HepG2 (cell line): ENCODE results near the gene RBFOX1. TPM values are rescaled to one million over a fixed set of nuclear protein-coding genes. Genes with fewer than 3 reads are reported as not detected.

Experiments used
- ATAC-seq: fragments of 200-7000 bp; cut with Tn5 transposase; 3 replicates; pipeline ENCODE4 v1.9.1; 2020; ENCODE audit warnings: mild to moderate bottlenecking, moderate library complexity
- BruUV-seq: library from RNA; stranded (reverse); fragments of 400-500 nt; replicated peaks from 2 replicates; lab custom pipeline; 2021; lab: Mats Ljungman, UMichigan
- CTCF ChIA-PET: fragments of 300-600 bp; formaldehyde crosslinking; extraction: SDS; loops from one replicate; lab custom pipeline; 2021; ENCODE audit warnings: low total read pairs, inconsistent platforms, low intra/inter-chr PET ratio; lab: Yijun Ruan, JAX
- POLR2A ChIA-PET: fragments of 350-600 bp; sonication (Branson Sonifier 250); formaldehyde crosslinking; loops from one replicate; lab custom pipeline; 2020; ENCODE audit warnings: antibody characterized with exemption, inconsistent platforms; lab: Yijun Ruan, JAX
- DNase-seq: peaks from one replicate; pipeline ENCODE4 v3.0.0-alpha.2; 2015; ENCODE audit warnings: low spot score
- FAIRE-seq: peaks from 3 replicates; lab custom pipeline; 2011; peaks lifted over from hg19 to GRCh38; lab: Jason Lieb, UNC
- H2AFZ ChIP-seq: one replicate; pipeline ENCODE4 v1.6.1; 2011; ENCODE audit warnings: low read length, inconsistent platforms
- H3K27ac ChIP-seq: fragments of 300-600 bp; 3 replicates; pipeline ENCODE4 v1.8.0; 2011; ENCODE audit warnings: mixed run types, mild to moderate bottlenecking, mixed read lengths, low read length, inconsistent platforms; ENCODE audit not compliant: insufficient read depth; ENCODE audit errors: extremely low read length
- H3K27me3 ChIP-seq, 2 experiments: fragments of 200-600 bp in 1 of 2; 2 replicates in 1 of 2; 3 replicates in 1 of 2; pipeline versions ENCODE4 v1.6.0 to v1.8.0; 2011; ENCODE audit warnings: low read length in 2 of 2, mild to moderate bottlenecking in 2 of 2, moderate library complexity in 2 of 2, inconsistent platforms in 1 of 2; ENCODE audit not compliant: insufficient read depth in 2 of 2, control insufficient read depth in 1 of 2
- H3K36me3 ChIP-seq, 2 experiments: fragments of 200-600 bp in 1 of 2; replicated peaks in 1 of 2; 2 replicates in 1 of 2; 3 replicates in 1 of 2; pipeline versions ENCODE4 v1.5.1 to v1.8.0; 2011; ENCODE audit warnings: low read length in 2 of 2, inconsistent platforms in 1 of 2; ENCODE audit not compliant: insufficient read depth in 2 of 2, control insufficient read depth in 1 of 2
- H3K4me1 ChIP-seq: 2 replicates; pipeline ENCODE4 v1.5.1; 2012; ENCODE audit warnings: low read length, inconsistent platforms; ENCODE audit not compliant: insufficient read depth
- H3K4me2 ChIP-seq: 2 replicates; pipeline ENCODE4 v1.6.0; 2011; ENCODE audit warnings: low read depth, low read length, inconsistent platforms
- H3K4me3 ChIP-seq, 3 experiments: fragments of 200-600 bp in 1 of 3; sonication (generic), shearing (Covaris generic) in 1 of 3; replicated peaks in 1 of 3; 2 replicates each; pipeline ENCODE4 v1.5.1; 2011 to 2016; ENCODE audit warnings: low read length in 3 of 3, inconsistent platforms in 2 of 3, low read depth in 2 of 3, mild to moderate bottlenecking in 2 of 3, control low read depth in 1 of 3, mixed read lengths in 1 of 3; ENCODE audit not compliant: insufficient read depth in 1 of 3
- H3K79me2 ChIP-seq: one replicate; pipeline ENCODE4 v1.6.1; 2011; ENCODE audit warnings: low read length, inconsistent platforms; ENCODE audit not compliant: insufficient read depth
- H3K9ac ChIP-seq: 2 replicates; pipeline ENCODE4 v1.6.0; 2011; ENCODE audit warnings: mild to moderate bottlenecking, low read depth, low read length, inconsistent platforms; ENCODE audit not compliant: insufficient read depth
- H3K9me3 ChIP-seq: 2 replicates; pipeline ENCODE4 v1.5.1; 2012; ENCODE audit warnings: mild to moderate bottlenecking, low read length
- H4K20me1 ChIP-seq: 2 replicates; pipeline ENCODE4 v1.6.0; 2011; ENCODE audit warnings: inconsistent platforms, mild to moderate bottlenecking, low read length, moderate library complexity; ENCODE audit not compliant: insufficient read depth
- CC2D1A ChIP-seq: sonication (generic); formaldehyde crosslinking; IDR thresholded peaks from 2 replicates; pipeline ENCODE4 v1.8.1; 2023; ENCODE audit warnings: mild to moderate bottlenecking, missing genetic modification reagents
- CEBPB ChIP-seq: IDR thresholded peaks from 2 replicates; pipeline ENCODE4 v1.6.1; 2011; ENCODE audit warnings: low read depth, low read length, improper control_type of control experiment, borderline replicate concordance
- HNRNPH1 ChIP-seq: fragments of 200-400 bp; formaldehyde crosslinking; optimal IDR thresholded peaks from 2 replicates; pipeline ENCODE3; 2017; ENCODE audit warnings: mild to moderate bottlenecking, low read depth, low read length
- MAFG ChIP-seq: sonication (generic); formaldehyde crosslinking; IDR thresholded peaks from 2 replicates; pipeline ENCODE4 v1.5.1; 2020; ENCODE audit warnings: mild to moderate bottlenecking, missing genetic modification reagents
- MIER2 ChIP-seq: IDR thresholded peaks from 2 replicates; pipeline ENCODE4 v1.6.1; 2016; ENCODE audit warnings: missing biosample characterization, missing genetic modification reagents
- NONO ChIP-seq, 2 experiments: fragments of 450-650 bp in 1 of 2; sonication (generic) in 1 of 2; formaldehyde crosslinking in 1 of 2; IDR thresholded peaks in 1 of 2; conservative IDR thresholded peaks in 1 of 2; 2 replicates each; pipeline versions ENCODE4 v1.6.1 to v1.8.0; 2017 to 2022; ENCODE audit warnings: mild to moderate bottlenecking in 1 of 2, missing genetic modification reagents in 1 of 2, moderate library complexity in 1 of 2
- PRDM15 ChIP-seq: sonication (generic); formaldehyde crosslinking; IDR thresholded peaks from 2 replicates; pipeline ENCODE4 v1.4.0; 2020; ENCODE audit warnings: missing genetic modification reagents
- RFX3 ChIP-seq: IDR thresholded peaks from 2 replicates; pipeline ENCODE4 v1.6.1; 2016; ENCODE audit warnings: missing biosample characterization, missing genetic modification reagents
- ZBTB7B ChIP-seq: sonication (generic); formaldehyde crosslinking; IDR thresholded peaks from 2 replicates; pipeline ENCODE4 v1.4.0; 2020; ENCODE audit warnings: missing genetic modification reagents
- ZNF275 ChIP-seq: sonication (generic); formaldehyde crosslinking; IDR thresholded peaks from 2 replicates; pipeline ENCODE4 v1.8.0; 2022; ENCODE audit warnings: missing genetic modification reagents, mild to moderate bottlenecking, inconsistent platforms, borderline replicate concordance
- ZNF510 ChIP-seq: sonication (generic); formaldehyde crosslinking; IDR thresholded peaks from 2 replicates; pipeline ENCODE4 v1.4.0; 2020; ENCODE audit warnings: low read depth, mild to moderate bottlenecking, missing genetic modification reagents
- ZNF549 ChIP-seq: sonication (generic); formaldehyde crosslinking; IDR thresholded peaks from 2 replicates; pipeline ENCODE4 v1.5.0; 2020; ENCODE audit warnings: missing genetic modification reagents
- ZNF557 ChIP-seq: sonication (generic); formaldehyde crosslinking; IDR thresholded peaks from 2 replicates; pipeline ENCODE4 v1.4.0; 2020; ENCODE audit warnings: missing genetic modification reagents
- ZNF598 ChIP-seq: sonication (generic); formaldehyde crosslinking; IDR thresholded peaks from 2 replicates; pipeline ENCODE4 v1.5.1; 2020; ENCODE audit warnings: mild to moderate bottlenecking, missing genetic modification reagents, borderline replicate concordance
- ZNF839 ChIP-seq: sonication (generic); formaldehyde crosslinking; IDR thresholded peaks from 2 replicates; pipeline ENCODE4 v1.4.0; 2020; ENCODE audit warnings: missing genetic modification reagents, mild to moderate bottlenecking, borderline replicate concordance
- WGBS: methylation state at CpG from one replicate; pipeline ENCODE4 v1.1.6; 2017; ENCODE audit warnings: low lambda C conversion rate; 5-methylcytosine and 5-hydroxymethylcytosine counted together
- in situ Hi-C: cut with HindIII; loops from 2 replicates; pipeline ENCODE4 v1.10.0; 2017; ENCODE audit warnings: low pct_unique_long_range_greater_than_20kb; ENCODE audit not compliant: extremely low pct_ligation_motif_present
- intact Hi-C: fragments of 100-400 bp; cut with micrococcal nuclease; formaldehyde crosslinking; loops from one replicate; pipeline ENCODE4 v1.10.0; 2022; ENCODE audit not compliant: unreplicated experiment
- polyA plus RNA-seq, 8 experiments: library from polyadenylated mRNA; depleted of rRNA in 3 of 8; stranded (reverse) in 7 of 8; unstranded in 1 of 8; fragments of >200 nt; fragmentation: Illumina TruSeq in 4 of 8; extraction: Trizol in 4 of 8; gene quantifications; 2 replicates each; pipeline versions ENCODE4 v1.2.1 to v1.2.3, GENCODE V29; 2011 to 2016; ENCODE audit warnings: low read depth in 4 of 8, missing spikeins in 1 of 8, mixed read lengths in 1 of 8; ENCODE audit not compliant: insufficient read depth in 1 of 8
- total RNA-seq, 5 experiments: library from RNA; depleted of rRNA; stranded (reverse); fragments of >200 nt; fragmentation: Illumina TruSeq; extraction: Trizol; gene quantifications; 2 replicates each; pipeline ENCODE4 v1.2.3, GENCODE V29; 2016; ENCODE audit warnings: low read depth in 1 of 5
- TF ChIP-seq, protein P1 (sequence below): sonication (generic); formaldehyde crosslinking; IDR thresholded peaks from 2 replicates; pipeline ENCODE4 v1.4.0; 2020; ENCODE audit warnings: mild to moderate bottlenecking, missing genetic modification reagents
- TF ChIP-seq, protein P2 (sequence below): sonication (generic); formaldehyde crosslinking; IDR thresholded peaks from 2 replicates; pipeline ENCODE4 v1.4.0; 2020; ENCODE audit warnings: missing genetic modification reagents

RBFOX1 gene
- total and polyA plus RNA-seq, 2 of the 13 experiments (the other 11 are each of a cell fraction or from before 2014, with no cell fraction given), result not detected

DNA sequence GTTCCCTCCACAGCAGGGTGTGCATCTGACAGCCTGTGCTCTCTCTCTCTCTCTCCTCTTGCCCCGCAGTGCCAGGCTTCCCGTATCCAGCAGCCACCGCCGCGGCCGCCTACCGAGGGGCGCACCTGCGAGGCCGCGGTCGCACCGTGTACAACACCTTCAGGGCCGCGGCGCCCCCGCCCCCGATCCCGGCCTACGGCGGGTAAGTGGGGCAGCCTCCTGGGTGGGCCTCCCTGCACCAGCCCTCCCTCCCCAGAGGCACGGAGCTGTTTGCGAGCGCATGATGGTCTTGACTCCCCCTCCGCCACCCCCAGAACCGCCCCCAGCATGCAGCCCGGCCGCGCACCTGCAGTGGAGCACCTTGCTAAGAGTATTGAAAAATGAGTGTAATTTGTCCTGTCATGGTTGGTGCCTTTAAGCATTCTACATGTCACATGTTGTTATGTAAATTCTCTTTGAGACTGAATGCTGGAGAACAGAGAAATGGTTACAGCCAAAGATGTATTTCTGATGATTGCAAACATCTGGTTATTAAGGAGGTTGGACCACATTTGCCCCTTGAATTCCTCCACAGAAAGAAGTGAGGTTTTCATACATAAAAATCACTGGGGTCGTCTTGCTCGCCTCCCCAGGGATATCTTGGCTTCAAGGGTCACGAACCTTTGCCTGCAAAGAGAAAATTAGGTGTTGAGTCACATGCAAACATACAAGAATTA lies 321.3 kb downstream of the RBFOX1 start:
- no peaks in the 10 kb centered on the region for H3K79me2 ChIP-seq
- no peaks in the 10 kb centered on the region for H3K4me1 ChIP-seq
- no TSS peak for BruUV-seq
- no peaks in the 10 kb centered on the region for H4K20me1 ChIP-seq
- DNase-seq (no peak), ATAC-seq (no peak), FAIRE-seq (no peak)
- in situ Hi-C loops (no loop called here), intact Hi-C loops (no loop called here)
- POLR2A ChIA-PET, result no interaction called here
- WGBS, result 63% methylated on average over 32 of the region's 32 CpGs
- H3K4me3 ChIP-seq, result no peak overlapping the region
- H3K9me3 ChIP-seq, result peaks cover 23% of the 10 kb centered on the region; the same call in 1 of the 2 replicates
- CTCF ChIA-PET, result no interaction called here
- H2AFZ ChIP-seq, result no peak overlapping the region
- no peak overlapping the region for H3K9ac ChIP-seq
- no peak overlapping the region for H3K4me2 ChIP-seq
- peaks cover 0 to 3% of the 10 kb centered on the region in 2 experiments; a peak in 1 of 5 replicates for H3K27me3 ChIP-seq
- H3K36me3 ChIP-seq, result no peaks in the 10 kb centered on the region
- H3K27ac ChIP-seq, result no peak overlapping the region
- TF ChIP-seq ZNF549 (CRISPR knock-in tag), result no peak
- no peak for TF ChIP-seq ZNF275 (CRISPR knock-in tag)
- no peak for TF ChIP-seq ZNF598 (CRISPR knock-in tag)
- no peak for TF ChIP-seq ZBTB7B (CRISPR knock-in tag)
- no peak for TF ChIP-seq MAFG
- no peak for TF ChIP-seq ZNF839 (CRISPR knock-in tag)
- TF ChIP-seq PRDM15, result no peak
- no peak for TF ChIP-seq NONO (IDR thresholded peaks at IDR 0.05)
- TF ChIP-seq NONO (CRISPR knock-in tag; conservative IDR thresholded peaks at IDR 0.05), result no peak
- no peak for TF ChIP-seq RFX3 (CRISPR knock-in tag)
- no peak for TF ChIP-seq CEBPB
- TF ChIP-seq, protein P1, sequence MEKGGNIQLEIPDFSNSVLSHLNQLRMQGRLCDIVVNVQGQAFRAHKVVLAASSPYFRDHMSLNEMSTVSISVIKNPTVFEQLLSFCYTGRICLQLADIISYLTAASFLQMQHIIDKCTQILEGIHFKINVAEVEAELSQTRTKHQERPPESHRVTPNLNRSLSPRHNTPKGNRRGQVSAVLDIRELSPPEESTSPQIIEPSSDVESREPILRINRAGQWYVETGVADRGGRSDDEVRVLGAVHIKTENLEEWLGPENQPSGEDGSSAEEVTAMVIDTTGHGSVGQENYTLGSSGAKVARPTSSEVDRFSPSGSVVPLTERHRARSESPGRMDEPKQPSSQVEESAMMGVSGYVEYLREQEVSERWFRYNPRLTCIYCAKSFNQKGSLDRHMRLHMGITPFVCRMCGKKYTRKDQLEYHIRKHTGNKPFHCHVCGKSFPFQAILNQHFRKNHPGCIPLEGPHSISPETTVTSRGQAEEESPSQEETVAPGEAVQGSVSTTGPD (CRISPR knock-in tag), result no peak
- TF ChIP-seq CC2D1A (CRISPR knock-in tag), result no peak
- TF ChIP-seq, protein P2, sequence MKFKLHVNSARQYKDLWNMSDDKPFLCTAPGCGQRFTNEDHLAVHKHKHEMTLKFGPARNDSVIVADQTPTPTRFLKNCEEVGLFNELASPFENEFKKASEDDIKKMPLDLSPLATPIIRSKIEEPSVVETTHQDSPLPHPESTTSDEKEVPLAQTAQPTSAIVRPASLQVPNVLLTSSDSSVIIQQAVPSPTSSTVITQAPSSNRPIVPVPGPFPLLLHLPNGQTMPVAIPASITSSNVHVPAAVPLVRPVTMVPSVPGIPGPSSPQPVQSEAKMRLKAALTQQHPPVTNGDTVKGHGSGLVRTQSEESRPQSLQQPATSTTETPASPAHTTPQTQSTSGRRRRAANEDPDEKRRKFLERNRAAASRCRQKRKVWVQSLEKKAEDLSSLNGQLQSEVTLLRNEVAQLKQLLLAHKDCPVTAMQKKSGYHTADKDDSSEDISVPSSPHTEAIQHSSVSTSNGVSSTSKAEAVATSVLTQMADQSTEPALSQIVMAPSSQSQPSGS (CRISPR knock-in tag), result no peak
- no peak for TF ChIP-seq ZNF510 (CRISPR knock-in tag)
- TF ChIP-seq ZNF557 (CRISPR knock-in tag), result no peak
- no peak for TF ChIP-seq MIER2 (CRISPR knock-in tag)
- TF ChIP-seq HNRNPH1, result no peak
